B cell (primary cell): ENCODE results near the gene PPP1R13B.

Experiments
- EZH2 ChIP-seq: IDR thresholded peaks from 2 replicates; pipeline ENCODE4 v1.6.1; 2012; ENCODE audit warnings: borderline replicate concordance, low read depth, mild to moderate bottlenecking, moderate library complexity, low read length; ENCODE audit not compliant: insufficient read depth, poor library complexity, severe bottlenecking
- TF ChIP-seq, protein P1 (sequence below): fragments of 200-600 bp; IDR thresholded peaks from one replicate; pipeline ENCODE4 v1.8.0; 2022; ENCODE audit warnings: antibody characterized with exemption, mild to moderate bottlenecking

DNA sequence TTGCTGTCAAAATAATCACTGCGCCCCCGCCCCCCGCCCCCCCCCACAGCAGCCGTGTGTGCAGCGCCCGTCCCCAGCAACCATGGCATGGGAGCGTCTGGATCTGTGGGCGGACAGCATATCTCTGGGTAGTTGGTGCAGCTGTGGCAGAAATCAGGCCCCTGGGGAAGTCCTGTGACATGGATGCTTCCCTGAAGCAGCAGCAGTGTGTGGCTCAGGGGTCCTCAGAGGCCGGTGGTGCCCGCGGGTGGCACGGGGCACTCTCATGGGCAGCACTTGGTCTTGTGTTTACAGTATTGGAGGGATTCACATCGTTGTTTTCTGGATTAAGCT is 151.3 kb downstream of the PPP1R13B start:
- TF ChIP-seq, protein P1, sequence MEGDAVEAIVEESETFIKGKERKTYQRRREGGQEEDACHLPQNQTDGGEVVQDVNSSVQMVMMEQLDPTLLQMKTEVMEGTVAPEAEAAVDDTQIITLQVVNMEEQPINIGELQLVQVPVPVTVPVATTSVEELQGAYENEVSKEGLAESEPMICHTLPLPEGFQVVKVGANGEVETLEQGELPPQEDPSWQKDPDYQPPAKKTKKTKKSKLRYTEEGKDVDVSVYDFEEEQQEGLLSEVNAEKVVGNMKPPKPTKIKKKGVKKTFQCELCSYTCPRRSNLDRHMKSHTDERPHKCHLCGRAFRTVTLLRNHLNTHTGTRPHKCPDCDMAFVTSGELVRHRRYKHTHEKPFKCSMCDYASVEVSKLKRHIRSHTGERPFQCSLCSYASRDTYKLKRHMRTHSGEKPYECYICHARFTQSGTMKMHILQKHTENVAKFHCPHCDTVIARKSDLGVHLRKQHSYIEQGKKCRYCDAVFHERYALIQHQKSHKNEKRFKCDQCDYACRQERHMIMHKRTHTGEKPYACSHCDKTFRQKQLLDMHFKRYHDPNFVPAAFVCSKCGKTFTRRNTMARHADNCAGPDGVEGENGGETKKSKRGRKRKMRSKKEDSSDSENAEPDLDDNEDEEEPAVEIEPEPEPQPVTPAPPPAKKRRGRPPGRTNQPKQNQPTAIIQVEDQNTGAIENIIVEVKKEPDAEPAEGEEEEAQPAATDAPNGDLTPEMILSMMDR, result no peak
- TF ChIP-seq EZH2, result no peak
